ENCODE data around the gene MARK1.
"Not testable (repeated sequence)": the region's sequence is repeated elsewhere in the genome, so short reads cannot be mapped to it uniquely, and the experiment has no call there.

The MARK1 gene

DNA sequence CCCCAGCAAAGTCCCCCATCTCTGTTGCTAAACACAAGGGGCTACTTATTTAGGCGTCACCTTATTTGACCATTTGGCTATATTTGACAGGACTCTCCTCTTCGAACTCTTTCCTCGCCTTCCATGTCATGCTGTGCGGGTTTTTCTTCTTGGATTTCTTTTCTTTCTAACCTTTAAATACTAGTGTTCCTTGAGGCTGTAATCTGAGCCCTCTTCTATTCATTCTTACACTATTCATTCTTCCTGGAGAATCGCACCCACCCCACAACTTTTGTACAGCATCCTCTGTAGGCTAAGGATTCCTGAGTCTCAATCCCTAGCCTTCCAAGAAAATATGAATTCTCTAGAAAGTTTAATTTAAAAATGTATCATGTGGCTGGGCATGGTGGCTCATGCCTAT lies 100.5 kb downstream of the MARK1 start:
- DNase-seq (ENCODE audit: low spot score) = no peak

DNA sequence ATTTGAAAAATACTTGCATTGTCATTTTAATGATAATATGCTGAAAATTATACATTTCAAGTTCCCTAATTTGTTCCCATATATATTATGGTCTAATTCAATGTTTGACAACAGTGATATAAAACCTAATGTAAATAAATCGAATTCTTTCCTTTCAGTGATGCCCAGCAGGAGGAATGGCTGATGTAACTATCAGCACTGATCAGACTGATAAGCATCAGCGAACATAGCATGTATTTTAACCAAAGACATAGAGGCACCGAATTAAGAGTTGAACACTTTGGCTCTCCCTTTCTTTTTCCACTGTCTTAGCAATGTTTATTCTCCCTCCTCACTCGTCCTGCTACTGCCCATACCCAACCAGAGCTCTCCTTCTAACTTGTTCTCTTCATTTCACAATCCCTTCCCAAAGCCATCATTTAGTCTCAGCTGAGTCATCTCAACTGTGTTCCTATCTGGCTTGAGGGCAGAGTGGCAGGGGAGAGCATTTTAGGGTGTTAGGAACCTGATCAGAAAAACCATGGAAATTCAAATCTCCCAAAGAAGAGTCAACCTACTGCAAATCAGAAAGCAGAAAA lies 103.4 kb downstream of the MARK1 start:
- no peak for DNase-seq (ENCODE audit: low spot score)

DNA sequence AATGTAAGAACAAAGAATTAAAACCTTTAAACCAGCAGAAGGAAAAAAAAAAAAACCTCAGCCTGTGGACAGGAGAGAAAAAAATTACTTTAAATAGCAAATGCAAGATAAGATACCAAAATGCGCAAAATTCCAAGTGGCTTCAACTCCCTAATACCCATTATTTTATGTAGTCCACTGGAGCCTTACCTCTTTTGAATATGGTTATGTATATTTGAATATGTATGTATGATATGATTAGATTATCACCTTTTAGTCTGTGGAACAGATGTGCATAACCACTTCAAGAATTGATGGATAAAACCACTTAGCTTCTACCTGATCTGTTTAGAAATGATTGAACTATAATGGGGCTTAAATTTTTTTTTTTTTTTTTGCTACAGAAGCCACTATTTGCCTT lies 109.8 kb downstream of the MARK1 start:
- DNase-seq (ENCODE audit: low spot score) = no peak

DNA sequence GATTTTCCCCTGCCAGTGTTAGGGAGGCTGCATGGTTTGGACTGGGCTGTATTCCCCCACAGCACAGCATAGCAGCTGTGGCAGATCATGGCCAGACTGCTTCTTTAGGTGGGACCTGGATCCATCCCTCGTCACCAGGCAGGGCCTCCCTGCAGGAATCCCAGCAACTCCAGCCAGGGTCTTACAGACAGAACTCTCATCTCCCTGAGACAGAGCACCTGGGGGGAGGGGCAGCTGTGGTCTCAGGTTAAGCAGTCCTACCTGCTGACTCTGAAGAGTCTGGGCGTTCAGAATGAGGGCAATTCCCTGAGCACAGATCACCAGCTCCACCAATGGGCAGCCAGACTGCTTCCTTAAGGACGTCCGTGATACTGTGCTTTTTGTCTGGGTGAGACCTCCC lies 114.3 kb downstream of the MARK1 start:
- DNase-seq (ENCODE audit: low spot score) = no peak

DNA sequence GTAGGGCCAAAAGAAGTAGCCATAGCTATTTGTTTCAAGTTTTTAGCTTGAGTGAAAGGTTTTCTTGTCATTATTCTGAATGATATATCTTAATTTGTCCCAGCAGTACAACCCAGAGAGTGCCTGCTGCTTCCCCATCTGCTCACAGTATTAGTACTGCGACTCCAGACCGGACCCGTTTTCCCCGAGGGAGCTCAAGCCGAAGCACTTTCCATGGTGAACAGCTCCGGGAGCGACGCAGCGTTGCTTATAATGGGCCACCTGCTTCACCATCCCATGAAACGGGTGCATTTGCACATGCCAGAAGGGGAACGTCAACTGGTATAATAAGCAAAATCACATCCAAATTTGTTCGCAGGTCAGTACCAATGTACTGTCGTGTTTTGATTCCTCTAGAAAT lies 125.1 kb downstream of the MARK1 start:
- no peak for DNase-seq (ENCODE audit: low spot score)

DNA sequence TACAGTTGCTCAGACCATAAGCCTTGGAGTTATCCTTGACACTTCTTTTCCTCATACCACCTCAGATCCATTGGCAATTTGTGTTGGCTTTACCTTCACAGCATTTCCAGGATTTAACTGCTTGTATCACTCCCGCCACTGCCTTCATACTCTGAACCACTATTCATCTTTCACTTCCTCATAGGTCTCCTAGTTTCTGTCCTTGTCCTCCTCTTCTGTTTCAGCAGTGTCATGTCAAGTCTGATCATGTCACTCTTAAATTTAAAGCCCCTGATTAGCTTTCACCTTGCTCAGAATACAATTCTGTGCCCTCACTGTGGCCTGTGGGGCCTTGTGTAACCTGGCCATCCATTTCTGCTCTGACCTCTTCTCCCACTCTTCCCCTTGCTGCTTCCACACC lies 127.6 kb downstream of the MARK1 start:
- no peak for DNase-seq (ENCODE audit: low spot score)

DNA sequence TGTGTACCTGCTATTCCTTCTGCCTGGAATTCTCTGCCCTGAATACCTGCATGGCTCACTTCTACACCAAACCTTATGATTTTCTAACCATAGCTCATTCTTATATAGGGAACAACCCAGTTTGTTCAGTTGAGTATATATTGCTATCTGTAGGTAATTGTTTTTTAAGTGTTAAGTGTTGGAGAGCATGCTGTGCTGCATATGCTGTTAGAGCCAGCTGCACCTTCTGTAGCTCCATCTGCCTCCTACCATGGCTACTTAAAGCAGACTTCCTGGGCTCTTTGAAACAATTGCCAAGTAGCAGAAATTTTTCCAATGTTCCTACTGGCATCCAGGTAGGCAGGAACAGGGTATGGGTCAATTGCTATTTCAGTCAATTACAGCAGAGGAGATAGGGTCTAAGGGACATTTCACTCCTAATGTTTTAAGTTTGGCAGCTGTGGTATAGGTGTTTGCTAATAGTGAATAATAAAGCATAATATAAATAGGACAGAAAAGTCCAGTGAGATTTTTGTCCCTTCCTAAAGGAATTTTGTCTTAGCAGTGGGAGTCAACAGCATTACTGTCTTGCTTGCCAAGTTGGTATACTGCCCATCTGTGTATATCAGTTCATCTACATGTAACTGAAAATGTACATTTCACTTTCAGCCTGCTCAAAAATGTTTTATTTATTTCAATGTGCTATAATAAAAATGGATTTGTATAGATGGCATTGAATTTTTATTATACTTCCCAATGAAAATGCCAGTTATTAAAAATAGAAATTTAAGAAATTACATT lies 128.2 kb downstream of the MARK1 start:
- DNase-seq (ENCODE audit: low spot score) = no peak

DNA sequence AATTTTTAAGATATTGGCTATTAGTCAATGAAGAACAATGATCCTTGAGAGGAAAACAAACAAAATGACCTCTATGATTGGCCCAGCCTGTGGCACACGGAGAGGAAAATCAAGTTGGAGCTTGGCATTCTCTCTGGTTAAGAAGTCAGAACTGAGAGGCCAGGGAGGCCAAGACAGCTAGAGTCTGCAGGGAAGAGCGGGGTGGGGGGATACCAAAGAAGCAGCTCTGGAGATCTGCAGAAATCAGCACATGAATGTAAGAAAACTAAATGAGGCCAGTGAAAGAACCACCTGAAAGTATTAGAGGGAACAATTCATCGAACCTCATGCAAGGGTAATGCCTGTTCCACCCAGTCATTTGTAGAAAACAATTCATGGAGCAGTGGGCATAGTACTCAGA lies 138.4 kb downstream of the MARK1 start:
- no peak for DNase-seq (ENCODE audit: low spot score)

DNA sequence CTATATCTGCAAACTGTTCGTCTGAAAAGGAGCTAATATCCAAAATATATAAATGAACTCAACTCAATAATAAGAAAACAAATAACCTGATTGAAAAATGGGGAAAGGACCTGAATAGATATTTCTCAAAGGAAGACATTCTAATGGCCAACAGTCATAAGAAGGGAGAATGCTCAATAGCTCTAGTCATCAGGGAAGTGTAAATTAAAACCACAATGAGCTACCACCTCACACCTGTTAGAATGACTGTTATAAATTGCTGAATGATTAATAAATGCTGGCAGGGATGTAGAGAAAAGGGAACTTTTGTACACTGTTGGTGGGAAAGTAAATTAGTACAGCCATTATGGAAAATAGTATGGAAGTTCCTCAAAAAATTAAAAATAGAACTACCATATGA lies 141.1 kb downstream of the MARK1 start:
- no peak for DNase-seq (ENCODE audit: low spot score)

DNA sequence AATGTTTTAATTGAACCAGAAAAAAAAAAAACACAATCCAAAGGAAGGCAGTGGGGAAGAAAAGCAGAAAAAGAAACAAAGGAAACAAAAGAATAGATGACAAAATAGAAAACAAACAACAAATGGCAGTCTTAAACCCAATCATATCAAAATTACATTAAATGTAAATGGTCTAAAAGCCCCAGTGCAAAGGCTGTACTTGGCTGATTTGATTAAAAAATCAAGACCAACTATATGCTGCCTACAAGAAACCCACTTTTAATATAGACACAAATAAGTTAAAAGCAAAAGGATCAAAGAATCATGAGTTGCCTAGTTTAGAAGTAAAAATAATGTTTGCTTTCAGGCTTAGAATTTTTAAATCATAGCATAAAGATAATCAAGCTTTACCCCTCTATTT lies 142.4 kb downstream of the MARK1 start:
- no peak for DNase-seq (ENCODE audit: low spot score)

DNA sequence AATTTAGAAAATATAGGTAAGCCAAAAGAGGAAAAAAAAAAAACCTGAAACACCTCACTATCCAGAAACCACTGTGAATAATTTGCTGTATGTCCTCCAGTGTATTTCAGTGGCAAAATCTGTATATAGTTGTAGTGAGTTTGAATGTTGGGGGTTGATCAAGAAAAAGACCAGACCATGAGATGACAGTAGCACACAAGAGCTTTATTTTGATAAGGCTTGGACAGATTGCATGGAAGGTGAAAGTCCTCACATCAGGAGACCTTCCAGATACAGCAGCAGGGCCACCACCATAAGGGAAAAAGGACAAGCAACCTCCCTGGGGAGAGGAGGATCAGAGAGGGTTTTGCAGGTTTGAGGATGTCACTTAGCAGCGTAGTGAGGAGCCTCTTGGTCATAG lies 146.0 kb downstream of the MARK1 start:
- no peak for DNase-seq (ENCODE audit: low spot score)

DNA sequence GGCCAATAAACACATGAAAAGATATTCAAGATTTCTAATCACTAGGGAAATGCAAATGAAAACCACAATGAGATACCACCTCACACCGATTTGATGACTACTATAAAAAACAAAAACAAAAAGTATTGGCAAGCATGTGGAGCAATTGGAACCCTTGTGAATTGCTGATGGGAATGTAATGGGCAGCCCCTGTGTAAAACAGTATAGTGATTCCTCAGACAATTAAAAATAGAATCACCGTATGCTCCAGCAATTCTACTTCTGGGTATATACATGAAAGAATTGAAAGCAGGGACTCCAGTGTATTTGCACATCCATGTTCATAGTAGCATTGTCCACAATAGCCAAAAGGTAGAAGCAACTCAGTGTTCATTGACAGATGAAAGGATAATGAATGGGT lies 149.3 kb downstream of the MARK1 start:
- no peak for DNase-seq (ENCODE audit: low spot score)

DNA sequence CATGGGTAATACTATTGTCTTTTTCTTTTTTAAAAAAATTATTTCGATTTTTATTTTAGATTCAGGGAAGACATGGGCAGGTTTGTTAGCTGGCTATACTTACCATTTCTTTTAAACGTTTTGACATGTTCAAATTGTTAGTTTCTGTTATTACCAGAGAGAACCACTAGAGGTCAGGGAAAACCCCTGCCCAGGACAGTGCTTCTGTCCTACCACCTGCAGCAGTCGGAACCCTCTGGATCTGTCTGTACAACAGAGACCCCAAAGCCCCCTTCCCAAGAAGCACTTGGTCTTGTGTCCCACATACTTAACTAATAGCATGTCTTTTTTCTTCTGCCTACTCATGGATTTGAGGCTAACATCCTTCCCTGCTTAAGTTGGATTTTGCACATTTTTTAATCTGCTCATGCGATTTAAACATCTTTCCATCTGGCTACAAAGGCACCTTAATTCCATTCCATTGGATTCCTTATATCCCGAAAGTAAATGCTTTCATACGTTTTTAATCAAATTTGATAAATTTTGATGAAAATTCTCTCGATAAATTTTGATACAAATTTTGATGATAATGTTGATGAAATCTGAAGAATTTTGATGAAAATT lies 152.2 kb downstream of the MARK1 start:
- DNase-seq (ENCODE audit: low spot score) = peak; percentile 29

DNA sequence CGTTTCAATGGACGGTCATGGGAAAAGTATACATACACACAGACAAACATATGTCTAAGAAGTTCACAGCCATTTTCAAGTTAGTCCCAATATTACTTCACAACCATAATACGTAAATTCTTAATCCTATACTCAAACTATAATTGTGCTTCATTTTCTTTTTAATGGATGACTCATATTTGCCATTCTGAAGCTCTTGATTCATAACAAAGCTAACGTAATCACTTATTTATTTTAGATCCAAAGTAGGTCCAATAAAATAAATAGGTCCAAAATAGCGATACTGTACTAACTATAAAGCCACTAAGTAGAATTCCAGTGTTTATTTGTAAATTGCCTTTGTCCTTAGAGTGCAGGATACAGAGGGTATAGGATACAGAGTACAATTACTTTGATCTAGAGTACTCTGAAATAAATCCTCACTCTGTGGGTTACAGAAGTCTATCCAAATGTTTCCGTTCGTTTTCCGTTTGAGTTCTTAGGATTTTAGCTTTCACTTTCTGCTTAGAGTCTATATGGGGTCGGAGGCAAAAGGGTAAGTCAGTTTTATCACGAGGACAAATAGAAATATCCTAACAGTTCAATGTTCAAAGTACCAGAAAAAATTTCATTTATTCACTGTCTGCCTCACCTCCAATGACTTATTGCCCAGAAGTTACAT lies 153.4 kb downstream of the MARK1 start:
- DNase-seq (ENCODE audit: low spot score) = no peak

DNA sequence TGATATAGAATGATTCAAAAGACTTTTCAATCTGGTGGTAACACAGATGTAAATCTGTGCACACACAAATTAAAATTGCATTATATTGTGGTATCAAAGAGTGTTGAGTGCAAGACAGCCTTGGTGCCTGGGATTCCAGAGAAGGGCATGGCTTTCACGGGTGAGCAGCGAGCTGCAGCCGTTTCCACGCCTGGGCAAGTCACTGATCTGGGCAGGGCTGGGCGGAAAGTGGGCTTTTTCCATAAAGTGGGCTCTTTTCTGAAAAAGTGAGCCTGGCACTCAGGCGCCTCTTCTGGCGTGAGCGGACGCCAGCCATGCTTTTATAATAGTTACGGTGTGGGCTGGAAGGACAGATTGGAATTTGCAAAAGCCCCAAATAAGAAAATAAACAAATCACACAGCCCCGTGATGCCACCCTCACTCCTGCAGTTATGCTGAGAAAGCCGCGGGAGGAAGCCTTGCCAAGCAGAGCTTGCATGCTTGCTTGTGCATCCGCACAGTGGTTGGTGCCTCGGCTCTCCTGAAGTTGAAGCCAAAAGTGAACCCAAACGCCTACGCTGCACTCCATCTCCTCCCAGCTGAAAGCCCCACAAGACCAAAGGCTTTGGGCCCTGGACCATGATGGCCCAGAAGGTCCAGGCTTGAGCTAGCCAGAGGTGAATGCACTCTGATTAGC lies 155.1 kb downstream of the MARK1 start:
- no peak for DNase-seq (ENCODE audit: low spot score)

DNA sequence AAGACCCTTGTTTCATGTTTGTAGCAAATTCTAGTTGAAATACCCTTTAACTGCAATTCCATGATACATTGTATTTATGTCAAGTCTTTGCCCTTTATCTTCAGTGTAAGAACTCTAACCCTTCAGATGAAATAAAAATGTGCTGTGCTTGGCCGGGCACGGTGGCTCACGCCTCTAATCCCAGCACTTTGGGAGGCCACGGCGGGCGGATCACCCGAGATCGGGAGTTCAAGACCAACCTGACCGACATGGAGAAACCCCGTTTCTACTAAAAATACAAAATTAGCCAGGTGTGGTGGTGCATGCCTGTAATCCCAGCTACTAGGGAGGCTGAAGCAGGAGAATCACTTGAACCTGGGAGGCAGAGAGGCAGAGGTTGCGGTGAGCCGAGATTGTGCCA lies 155.8 kb downstream of the MARK1 start:
- not testable (repeated sequence) for DNase-seq (ENCODE audit: low spot score)

DNA sequence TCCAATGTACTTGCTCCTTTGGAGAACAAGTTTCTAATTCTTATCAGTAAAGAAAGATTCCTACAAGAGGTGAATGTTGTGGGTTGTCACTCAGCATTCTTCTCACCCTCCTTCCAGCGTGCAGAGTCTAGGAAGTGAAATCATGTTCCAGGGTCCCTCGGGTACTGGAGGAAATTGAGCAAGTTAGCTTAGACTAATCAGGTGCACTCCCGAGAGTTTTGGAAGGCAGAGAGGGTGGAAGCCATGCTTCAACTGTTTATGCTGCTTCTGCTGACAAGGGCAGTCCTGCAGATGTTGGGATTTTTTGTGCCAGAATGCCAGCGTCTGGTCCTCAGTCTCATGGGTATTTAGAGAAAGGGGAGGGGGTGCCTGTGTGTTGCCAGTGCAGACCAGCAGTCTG lies 157.0 kb downstream of the MARK1 start:
- DNase-seq (ENCODE audit: low spot score) = no peak

DNA sequence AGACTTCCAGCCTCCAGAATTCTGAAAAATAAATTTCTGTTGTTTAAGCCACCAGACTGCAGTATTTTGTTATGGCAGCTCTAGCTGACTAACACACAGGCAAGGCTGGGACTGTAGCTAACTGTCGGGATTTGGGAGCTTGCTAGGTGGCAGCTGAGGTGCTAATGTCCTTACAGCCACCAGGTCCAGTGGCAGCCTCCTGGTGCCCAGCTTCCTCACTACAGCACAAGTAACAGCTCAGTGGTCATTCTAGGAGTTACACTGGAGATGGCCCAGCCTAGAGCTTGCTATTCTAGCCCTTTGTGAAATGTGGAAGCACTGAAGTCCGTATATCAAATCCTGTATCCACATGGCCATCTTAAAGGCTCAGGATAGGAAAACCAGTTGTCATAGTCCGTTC lies 157.9 kb downstream of the MARK1 start:
- no peak for DNase-seq (ENCODE audit: low spot score)

DNA sequence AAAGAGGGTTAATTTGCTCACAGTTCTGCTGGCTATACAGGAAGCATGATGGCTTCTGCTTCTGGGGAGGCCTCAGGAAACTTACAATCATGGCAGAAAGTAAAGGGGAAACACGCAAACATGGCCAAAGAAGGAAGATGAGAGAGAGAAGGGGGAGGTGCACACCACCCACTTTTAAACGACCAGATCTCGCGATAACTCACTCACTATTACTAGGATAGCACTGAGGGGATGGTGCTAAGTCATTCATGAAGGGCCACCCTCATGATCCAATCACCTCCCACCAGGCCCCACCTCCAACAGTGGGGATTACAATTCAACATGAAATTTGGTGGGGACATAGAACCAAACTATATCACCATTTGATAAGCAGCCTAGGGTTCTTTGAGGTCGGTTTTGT lies 159.9 kb downstream of the MARK1 start:
- no peak for DNase-seq (ENCODE audit: low spot score)

DNA sequence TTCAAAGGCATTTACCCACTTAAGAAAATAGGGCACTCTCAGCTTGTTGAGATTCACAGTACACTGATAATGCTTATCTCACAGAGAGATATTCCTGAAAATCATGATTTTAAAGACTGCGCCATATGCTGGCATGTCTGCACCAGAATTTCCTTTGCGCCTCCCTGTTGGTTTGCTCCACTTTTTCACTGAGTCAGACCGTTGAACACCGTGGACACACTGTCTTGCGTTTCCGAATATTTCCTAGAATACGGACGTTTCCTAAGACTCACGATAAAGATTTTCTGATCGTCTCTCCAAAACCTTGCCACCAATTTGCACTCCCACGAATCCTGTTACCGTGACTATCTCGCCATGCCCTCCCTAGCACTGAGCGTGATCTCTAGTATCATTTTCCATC lies 161.7 kb downstream of the MARK1 start:
- no peak for DNase-seq (ENCODE audit: low spot score)

DNA sequence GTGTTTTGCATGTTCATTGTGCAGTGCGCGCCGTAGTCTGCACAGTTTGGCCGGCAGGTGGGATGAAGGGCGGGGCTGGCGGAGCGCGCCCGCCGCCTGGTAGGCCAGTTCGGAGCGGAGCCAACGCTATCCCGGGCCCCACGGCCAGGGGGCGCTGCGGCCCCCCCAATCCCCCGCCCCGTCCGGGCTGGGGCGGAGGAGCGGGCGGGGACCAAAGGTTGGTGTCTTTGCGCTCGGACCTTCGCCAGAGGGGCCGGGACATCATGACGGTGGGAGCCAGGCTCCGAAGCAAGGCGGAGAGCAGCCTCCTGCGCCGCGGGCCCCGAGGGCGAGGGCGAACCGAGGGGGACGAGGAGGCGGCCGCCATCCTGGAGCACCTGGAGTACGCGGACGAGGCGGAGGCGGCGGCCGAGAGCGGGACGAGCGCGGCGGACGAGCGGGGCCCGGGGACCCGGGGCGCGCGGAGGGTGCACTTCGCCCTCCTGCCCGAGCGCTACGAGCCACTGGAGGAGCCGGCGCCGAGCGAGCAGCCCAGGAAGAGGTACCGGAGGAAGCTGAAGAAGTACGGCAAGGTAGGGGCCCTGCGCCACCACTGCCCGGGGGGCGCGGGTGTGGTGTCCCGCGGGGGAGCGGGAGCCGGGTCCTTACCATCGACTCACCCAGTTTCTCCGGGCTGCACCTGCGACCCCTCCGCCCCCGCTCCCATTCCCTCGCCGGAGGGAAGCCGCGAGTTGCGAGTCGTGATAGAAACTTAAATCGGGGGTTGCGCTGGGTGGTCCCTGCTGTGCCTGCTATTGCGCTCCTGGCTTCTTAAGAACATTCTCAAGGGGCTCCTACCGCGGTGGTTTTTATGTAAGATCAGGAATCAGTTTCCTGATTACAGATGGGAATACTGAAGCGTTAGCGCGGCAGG lies 162.5 kb downstream of the MARK1 start, which contains the start of gene C1orf115:
TSS of gene C1orf115 (plus strand) at position 224 of the 913 bp plus-strand sequence. CDS start at position 264, 40 bp downstream.
- peak; percentile 69 for DNase-seq (ENCODE audit: low spot score)
